ENCODE measurements around the gene UBE4A. TPM values are rescaled to one million over a fixed set of nuclear protein-coding genes. Genes with fewer than 3 reads are reported as not detected.

Gene UBE4A
- total and polyA plus RNA-seq, 10 of the 15 experiments (the other 5 are each of a cell fraction or from before 2014, with no cell fraction given): 6.2 to 39.6 (median 30.3) TPM

DNA sequence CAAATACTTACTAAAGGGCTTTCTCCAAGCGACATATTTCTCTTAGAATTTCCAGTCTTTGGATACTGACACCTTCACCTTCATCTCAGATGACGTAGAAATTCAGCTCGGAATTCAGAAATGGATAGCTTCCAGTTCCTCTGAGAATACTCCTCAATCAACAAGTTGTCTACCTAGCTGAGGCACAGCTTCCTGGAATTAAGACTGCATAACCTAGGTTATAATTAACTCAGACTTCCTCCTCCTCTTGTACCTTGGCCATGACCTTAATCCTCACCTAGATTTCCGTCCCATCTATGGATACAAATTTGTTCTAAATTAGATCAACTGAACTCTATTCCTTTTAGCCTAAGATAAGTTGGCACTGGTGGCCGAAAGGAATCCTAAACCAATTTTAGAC lies 59.4 kb downstream of the UBE4A start:
- H3K9ac ChIP-seq (ENCODE audit: control insufficient read depth, insufficient read depth, low read length): no peak overlapping the region
- no peak overlapping the region for H2AFZ ChIP-seq (ENCODE audit: control insufficient read depth, low read depth, low read length)
- H3K4me2 ChIP-seq (ENCODE audit: control insufficient read depth, insufficient read depth): no peak overlapping the region
- ChIA-PET RAD21 (ENCODE audit: unreplicated experiment) (no interaction called here), POLR2A (interaction anchor here (1.1 kb wide), 1 partner anchor 10 kb away, joined by 3 read pairs; no protein-coding TSS in a partner anchor), CTCF (interaction anchor here (1.0 to 1.7 kb wide), 2 partner anchors 12 kb away, joined by 3 to 5 read pairs; no protein-coding TSS in a partner anchor), SMC1A (ENCODE audit: uncharacterized antibody, unreplicated experiment) (interaction anchor here (0.5 to 1.5 kb wide), 5 partner anchors 12 to 221 kb away, joined by 3 to 4 read pairs (median 3); no protein-coding TSS in a partner anchor)
- no peaks in the 10 kb centered on the region; the same call in 2 of the 3 replicates for H3K9me3 ChIP-seq (replicated peaks; ENCODE audit: control insufficient read depth, insufficient read depth, low read length)
- WGBS (ENCODE audit: insufficient coverage, insufficient replicate concordance, low lambda C conversion rate, missing lambda C conversion rate): 92% methylated on average over 5 of the region's 5 CpGs
- intact Hi-C loops (cut with micrococcal nuclease; ENCODE audit: unreplicated experiment): no loop called here
- H4K20me1 ChIP-seq (ENCODE audit: control insufficient read depth, insufficient read depth): no peaks in the 10 kb centered on the region
- no peak for DNase-seq (ENCODE audit: low read depth, low spot score)
- no peak for ATAC-seq
- H3K79me2 ChIP-seq (ENCODE audit: control insufficient read depth, insufficient read depth, low read length): no peaks in the 10 kb centered on the region
- no peak for FAIRE-seq
- TF ChIP-seq MEF2A (IDR thresholded peaks at IDR 0.05; ENCODE audit: insufficient read depth, low read depth, low read length) (no peak), CHD1 (IDR thresholded peaks at IDR 0.05; ENCODE audit: low read depth, low read length) (no peak), MTA2 (IDR thresholded peaks at IDR 0.05; ENCODE audit: low read depth) (no peak), ETV6 (conservative IDR thresholded peaks at IDR 0.05 in 1 of 2, IDR thresholded peaks at IDR 0.05 in 1 of 2; ENCODE audit: borderline replicate concordance in 1 of 2, low read depth in 1 of 2) (no peak), TCF3 (IDR thresholded peaks at IDR 0.05; ENCODE audit: borderline replicate concordance, insufficient read depth, low read depth, low read length) (no peak), ZBED1 (IDR thresholded peaks at IDR 0.05; ENCODE audit: borderline replicate concordance) (no peak), RFX5 (IDR thresholded peaks at IDR 0.05; ENCODE audit: low read depth, low read length) (no peak), YY1 (IDR thresholded peaks at IDR 0.05; ENCODE audit: low read depth, low read length) (no peak), SMC3 (IDR thresholded peaks at IDR 0.05; ENCODE audit: borderline replicate concordance, low read length) (no peak), ZNF217 (IDR thresholded peaks at IDR 0.05) (no peak), ZNF24 (IDR thresholded peaks at IDR 0.05) (no peak), BACH1 (IDR thresholded peaks at IDR 0.05; ENCODE audit: borderline replicate concordance) (no peak)
- TF ChIP-seq, protein P1, sequence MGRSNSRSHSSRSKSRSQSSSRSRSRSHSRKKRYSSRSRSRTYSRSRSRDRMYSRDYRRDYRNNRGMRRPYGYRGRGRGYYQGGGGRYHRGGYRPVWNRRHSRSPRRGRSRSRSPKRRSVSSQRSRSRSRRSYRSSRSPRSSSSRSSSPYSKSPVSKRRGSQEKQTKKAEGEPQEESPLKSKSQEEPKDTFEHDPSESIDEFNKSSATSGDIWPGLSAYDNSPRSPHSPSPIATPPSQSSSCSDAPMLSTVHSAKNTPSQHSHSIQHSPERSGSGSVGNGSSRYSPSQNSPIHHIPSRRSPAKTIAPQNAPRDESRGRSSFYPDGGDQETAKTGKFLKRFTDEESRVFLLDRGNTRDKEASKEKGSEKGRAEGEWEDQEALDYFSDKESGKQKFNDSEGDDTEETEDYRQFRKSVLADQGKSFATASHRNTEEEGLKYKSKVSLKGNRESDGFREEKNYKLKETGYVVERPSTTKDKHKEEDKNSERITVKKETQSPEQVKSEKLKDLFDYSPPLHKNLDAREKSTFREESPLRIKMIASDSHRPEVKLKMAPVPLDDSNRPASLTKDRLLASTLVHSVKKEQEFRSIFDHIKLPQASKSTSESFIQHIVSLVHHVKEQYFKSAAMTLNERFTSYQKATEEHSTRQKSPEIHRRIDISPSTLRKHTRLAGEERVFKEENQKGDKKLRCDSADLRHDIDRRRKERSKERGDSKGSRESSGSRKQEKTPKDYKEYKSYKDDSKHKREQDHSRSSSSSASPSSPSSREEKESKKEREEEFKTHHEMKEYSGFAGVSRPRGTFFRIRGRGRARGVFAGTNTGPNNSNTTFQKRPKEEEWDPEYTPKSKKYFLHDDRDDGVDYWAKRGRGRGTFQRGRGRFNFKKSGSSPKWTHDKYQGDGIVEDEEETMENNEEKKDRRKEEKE (IDR thresholded peaks at IDR 0.05): no peak
- TF ChIP-seq, protein P2, sequence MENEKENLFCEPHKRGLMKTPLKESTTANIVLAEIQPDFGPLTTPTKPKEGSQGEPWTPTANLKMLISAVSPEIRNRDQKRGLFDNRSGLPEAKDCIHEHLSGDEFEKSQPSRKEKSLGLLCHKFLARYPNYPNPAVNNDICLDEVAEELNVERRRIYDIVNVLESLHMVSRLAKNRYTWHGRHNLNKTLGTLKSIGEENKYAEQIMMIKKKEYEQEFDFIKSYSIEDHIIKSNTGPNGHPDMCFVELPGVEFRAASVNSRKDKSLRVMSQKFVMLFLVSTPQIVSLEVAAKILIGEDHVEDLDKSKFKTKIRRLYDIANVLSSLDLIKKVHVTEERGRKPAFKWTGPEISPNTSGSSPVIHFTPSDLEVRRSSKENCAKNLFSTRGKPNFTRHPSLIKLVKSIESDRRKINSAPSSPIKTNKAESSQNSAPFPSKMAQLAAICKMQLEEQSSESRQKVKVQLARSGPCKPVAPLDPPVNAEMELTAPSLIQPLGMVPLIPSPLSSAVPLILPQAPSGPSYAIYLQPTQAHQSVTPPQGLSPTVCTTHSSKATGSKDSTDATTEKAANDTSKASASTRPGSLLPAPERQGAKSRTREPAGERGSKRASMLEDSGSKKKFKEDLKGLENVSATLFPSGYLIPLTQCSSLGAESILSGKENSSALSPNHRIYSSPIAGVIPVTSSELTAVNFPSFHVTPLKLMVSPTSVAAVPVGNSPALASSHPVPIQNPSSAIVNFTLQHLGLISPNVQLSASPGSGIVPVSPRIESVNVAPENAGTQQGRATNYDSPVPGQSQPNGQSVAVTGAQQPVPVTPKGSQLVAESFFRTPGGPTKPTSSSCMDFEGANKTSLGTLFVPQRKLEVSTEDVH (IDR thresholded peaks at IDR 0.05; ENCODE audit: low read depth, partially characterized antibody): no peak
- TF ChIP-seq, protein P3, sequence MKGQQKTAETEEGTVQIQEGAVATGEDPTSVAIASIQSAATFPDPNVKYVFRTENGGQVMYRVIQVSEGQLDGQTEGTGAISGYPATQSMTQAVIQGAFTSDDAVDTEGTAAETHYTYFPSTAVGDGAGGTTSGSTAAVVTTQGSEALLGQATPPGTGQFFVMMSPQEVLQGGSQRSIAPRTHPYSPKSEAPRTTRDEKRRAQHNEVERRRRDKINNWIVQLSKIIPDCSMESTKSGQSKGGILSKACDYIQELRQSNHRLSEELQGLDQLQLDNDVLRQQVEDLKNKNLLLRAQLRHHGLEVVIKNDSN (IDR thresholded peaks at IDR 0.05; ENCODE audit: borderline replicate concordance, extremely low read length, insufficient read depth, low read depth, low read length): no peak
- in situ Hi-C loops (cut with MboI): no loop called here
- no TSS peak for BruUV-seq (replicated peaks)
- H3K36me3 ChIP-seq (ENCODE audit: control insufficient read depth in 2 of 2, insufficient read depth in 2 of 2, low read length in 1 of 2): no peaks in the 10 kb centered on the region
- no peaks in the 10 kb centered on the region for H3K4me1 ChIP-seq (ENCODE audit: control insufficient read depth, insufficient read depth, low read length)
- no peak overlapping the region for H3K27ac ChIP-seq (ENCODE audit: control insufficient read depth, insufficient read depth)
- H3K4me3 ChIP-seq: no peak overlapping the region
- no peaks in the 10 kb centered on the region for H3K27me3 ChIP-seq (replicated peaks in 1 of 2; ENCODE audit: control insufficient read depth in 2 of 2, insufficient read depth in 2 of 2, low read length in 1 of 2)
